Trophoblast cell (in vitro differentiated cells and primary cell): ENCODE data around the gene SEMA3B.

Experiments
- DNase-seq, 2 donors: peaks; one replicate each; pipeline ENCODE4 v3.0.0-alpha.2; 2016
- H2AFZ ChIP-seq: 2 replicates; pipeline ENCODE4 v1.6.1; 2013; ENCODE audit warnings: low read length, moderate library complexity, mild to moderate bottlenecking; ENCODE audit not compliant: insufficient read depth, poor library complexity
- H2AK5ac ChIP-seq: 2 replicates; pipeline ENCODE4 v1.6.1; 2013; ENCODE audit warnings: mild to moderate bottlenecking, low read length
- H2BK120ac ChIP-seq: 2 replicates; pipeline ENCODE4 v1.6.1; 2013; ENCODE audit warnings: low read length, mild to moderate bottlenecking, moderate library complexity; ENCODE audit not compliant: insufficient read depth, poor library complexity
- H2BK12ac ChIP-seq: 2 replicates; pipeline ENCODE4 v1.6.1; 2013; ENCODE audit warnings: mild to moderate bottlenecking, low read length, moderate library complexity
- H2BK5ac ChIP-seq: 2 replicates; pipeline ENCODE4 v1.6.1; 2013; ENCODE audit warnings: low read length, low read depth, moderate library complexity, mild to moderate bottlenecking; ENCODE audit not compliant: poor library complexity
- H3K14ac ChIP-seq: 2 replicates; pipeline ENCODE4 v1.6.1; 2013; ENCODE audit warnings: mild to moderate bottlenecking, low read length
- H3K18ac ChIP-seq: 2 replicates; pipeline ENCODE4 v1.6.1; 2013; ENCODE audit warnings: mild to moderate bottlenecking, low read length
- H3K23ac ChIP-seq: 2 replicates; pipeline ENCODE4 v1.6.1; 2013; ENCODE audit warnings: low read length
- H3K27ac ChIP-seq: 2 replicates; pipeline ENCODE4 v1.5.1; 2013; ENCODE audit warnings: low read depth, mild to moderate bottlenecking, inconsistent platforms, low read length, moderate library complexity
- H3K27me3 ChIP-seq: 2 replicates; pipeline ENCODE4 v1.6.1; 2013; ENCODE audit warnings: inconsistent platforms, mild to moderate bottlenecking, low read length, moderate library complexity; ENCODE audit not compliant: insufficient read depth
- H3K36me3 ChIP-seq, 2 experiments: 1 replicate in 1 of 2; 2 replicates in 1 of 2; pipeline ENCODE4 v1.6.1; 2013; ENCODE audit warnings: low read length in 2 of 2, mild to moderate bottlenecking in 2 of 2, moderate library complexity in 1 of 2; ENCODE audit not compliant: insufficient read depth in 2 of 2, control insufficient read depth in 1 of 2
- H3K4ac ChIP-seq: 2 replicates; pipeline ENCODE4 v1.6.1; 2013; ENCODE audit warnings: low read depth, mild to moderate bottlenecking, low read length, moderate library complexity
- H3K4me1 ChIP-seq, 2 experiments: 1 replicate in 1 of 2; 2 replicates in 1 of 2; pipeline ENCODE4 v1.6.1; 2013; ENCODE audit warnings: low read length in 2 of 2, mild to moderate bottlenecking in 2 of 2, moderate library complexity in 1 of 2; ENCODE audit not compliant: insufficient read depth in 2 of 2, control insufficient read depth in 1 of 2
- H3K4me2 ChIP-seq: 2 replicates; pipeline ENCODE4 v1.6.1; 2013; ENCODE audit warnings: inconsistent platforms, mild to moderate bottlenecking, low read length, moderate library complexity
- H3K4me3 ChIP-seq: 2 replicates; pipeline ENCODE4 v1.5.1; 2013; ENCODE audit warnings: mild to moderate bottlenecking, low read depth, low read length, inconsistent platforms
- H3K79me1 ChIP-seq: one replicate; pipeline ENCODE4 v1.6.1; 2013; ENCODE audit warnings: low read length
- H3K79me2 ChIP-seq: 2 replicates; pipeline ENCODE4 v1.6.1; 2013; ENCODE audit warnings: low read length, mild to moderate bottlenecking; ENCODE audit not compliant: control insufficient read depth, insufficient read depth, poor library complexity
- H3K9ac ChIP-seq: 2 replicates; pipeline ENCODE4 v1.6.1; 2013; ENCODE audit warnings: mild to moderate bottlenecking, low read length
- H3K9me3 ChIP-seq: 2 replicates; pipeline ENCODE4 v1.6.1; 2013; ENCODE audit warnings: low read depth, mild to moderate bottlenecking, control low read depth, inconsistent platforms, low read length; ENCODE audit not compliant: insufficient read depth
- H4K12ac ChIP-seq: 2 replicates; pipeline ENCODE4 v1.6.1; 2013; ENCODE audit warnings: low read depth, mild to moderate bottlenecking, low read length, moderate library complexity
- H4K8ac ChIP-seq: 2 replicates; pipeline ENCODE4 v1.6.1; 2013; ENCODE audit warnings: low read depth, mild to moderate bottlenecking, low read length, moderate library complexity
- H4K91ac ChIP-seq: one replicate; pipeline ENCODE4 v1.6.1; 2013; ENCODE audit warnings: low read depth, mild to moderate bottlenecking, low read length, moderate library complexity
- WGBS: extraction: QIAGEN DNeasy Blood & Tissue Kit; methylation state at CpG from one replicate; pipeline ENCODE4 v1.1.7; 2013; ENCODE audit warnings: missing lambda C conversion rate; ENCODE audit not compliant: insufficient read length, insufficient coverage; ENCODE audit errors: extremely low coverage; 5-methylcytosine and 5-hydroxymethylcytosine counted together

SEMA3B gene

DNA sequence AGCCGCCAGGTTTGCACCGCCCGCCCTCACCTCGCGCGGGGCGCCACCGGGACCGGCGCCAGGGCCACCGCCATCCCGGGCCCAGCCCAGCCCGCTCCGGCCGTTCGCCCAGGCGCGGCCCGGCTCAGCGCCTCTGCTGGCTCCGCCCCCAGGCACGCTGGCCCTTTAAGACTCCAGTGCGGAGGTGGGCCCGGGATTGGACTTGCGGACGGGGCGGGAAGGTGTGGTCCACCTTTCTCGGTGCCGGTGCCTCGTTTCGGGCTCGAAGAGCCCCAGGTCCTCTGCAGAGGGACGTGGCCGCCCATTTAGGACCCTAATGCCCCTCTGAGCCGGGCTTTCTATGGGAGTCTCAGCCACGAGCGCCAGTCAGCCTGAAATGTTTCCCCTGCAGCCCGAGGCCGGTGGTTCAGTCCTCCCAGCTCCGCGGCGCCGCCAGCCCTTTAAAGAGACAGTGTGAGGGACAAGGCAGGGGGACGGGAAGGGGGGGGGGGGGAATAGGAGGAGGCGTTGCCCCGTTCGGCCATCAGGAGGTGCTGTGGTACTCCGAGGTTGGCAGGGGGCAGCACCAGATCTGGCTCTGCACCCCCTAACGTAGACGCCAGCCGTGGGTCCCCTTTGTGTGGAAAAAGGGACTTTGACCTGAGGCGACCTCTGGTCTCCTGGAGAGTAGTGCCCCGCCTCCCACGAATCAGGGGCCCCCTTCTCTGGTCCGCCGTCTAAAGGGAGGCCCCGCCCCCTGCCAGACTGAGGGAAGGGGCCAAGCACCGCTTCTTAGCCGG is 52.6 kb downstream of the SEMA3B start:
- H3K27ac ChIP-seq = peak overlapping the region; percentile 93
- H2AFZ ChIP-seq = peak overlapping the region; percentile 93
- H3K14ac ChIP-seq = peak overlapping the region; percentile 93
- H3K4me1 ChIP-seq = peaks cover 34 to 38% of the 10 kb centered on the region in 2 experiments
- H3K4me2 ChIP-seq = peak overlapping the region; percentile 75
- H4K91ac ChIP-seq = peak overlapping the region; percentile 99
- H3K79me1 ChIP-seq = peaks cover 16% of the 10 kb centered on the region
- H3K4ac ChIP-seq = peak overlapping the region; percentile 88
- H3K27me3 ChIP-seq = no peaks in the 10 kb centered on the region
- H2BK12ac ChIP-seq = peak overlapping the region; percentile 62
- peak overlapping the region; percentile 90 for H4K8ac ChIP-seq
- WGBS = no CpG with 5 or more reads among the region's 59 CpGs
- H3K79me2 ChIP-seq = peaks cover 15% of the 10 kb centered on the region
- H3K23ac ChIP-seq = no peak overlapping the region
- peak overlapping the region; percentile 93 for H3K18ac ChIP-seq
- H2AK5ac ChIP-seq = no peak overlapping the region
- DNase-seq = peak; percentile 77 to 89
- peak overlapping the region; percentile 99 for H3K9ac ChIP-seq
- peak overlapping the region; percentile 98 for H2BK120ac ChIP-seq
- H3K9me3 ChIP-seq = peaks cover 1% of the 10 kb centered on the region
- peak overlapping the region; percentile 88 for H3K4me3 ChIP-seq
- peaks cover 36 to 38% of the 10 kb centered on the region in 2 experiments for H3K36me3 ChIP-seq
- H2BK5ac ChIP-seq = peak overlapping the region; percentile 99
- H4K12ac ChIP-seq = peak overlapping the region; percentile 88

DNA sequence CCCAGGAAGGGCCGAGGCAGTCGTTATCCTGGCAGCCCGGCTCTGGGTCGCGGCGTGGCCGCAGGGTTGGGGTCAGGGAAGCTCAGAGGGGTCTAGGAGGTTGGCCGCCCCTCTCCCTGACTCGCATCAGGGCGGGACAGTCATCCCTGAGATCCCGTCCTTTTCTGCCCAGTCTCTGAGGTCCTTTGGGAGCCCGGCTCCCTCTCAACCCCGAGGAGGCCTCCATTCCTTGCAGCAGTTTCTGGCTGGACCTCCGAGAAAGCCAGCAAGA is 53.1 kb downstream of the SEMA3B start:
- H3K23ac ChIP-seq = no peak overlapping the region
- H4K8ac ChIP-seq = peak overlapping the region; percentile 90
- peak overlapping the region; percentile 28 for H2BK5ac ChIP-seq
- no CpG with 5 or more reads among the region's 14 CpGs for WGBS
- peak overlapping the region; percentile 19 for H2BK12ac ChIP-seq
- peak overlapping the region; percentile 85 for H4K91ac ChIP-seq
- peak overlapping the region; percentile 75 for H3K4me2 ChIP-seq
- peak overlapping the region; percentile 77 for H3K18ac ChIP-seq
- peak overlapping the region; percentile 88 for H3K4me3 ChIP-seq
- peak overlapping the region; percentile 43 for H2AK5ac ChIP-seq
- H3K14ac ChIP-seq = peak overlapping the region; percentile 71
- peaks cover 16% of the 10 kb centered on the region for H3K79me1 ChIP-seq
- H3K27me3 ChIP-seq = no peaks in the 10 kb centered on the region
- H3K4ac ChIP-seq = peak overlapping the region; percentile 62
- peak overlapping the region; percentile 44 for H3K9ac ChIP-seq
- H4K12ac ChIP-seq = peak overlapping the region; percentile 73
- peak overlapping the region; percentile 67 for H2AFZ ChIP-seq
- H3K36me3 ChIP-seq = peaks cover 36 to 38% of the 10 kb centered on the region in 2 experiments
- peak overlapping the region; percentile 65 for H2BK120ac ChIP-seq
- H3K4me1 ChIP-seq = peaks cover 32 to 35% of the 10 kb centered on the region in 2 experiments
- H3K79me2 ChIP-seq = peaks cover 15% of the 10 kb centered on the region
- H3K9me3 ChIP-seq = peaks cover 1% of the 10 kb centered on the region
- no peak overlapping the region for H3K27ac ChIP-seq
- no peak for DNase-seq

DNA sequence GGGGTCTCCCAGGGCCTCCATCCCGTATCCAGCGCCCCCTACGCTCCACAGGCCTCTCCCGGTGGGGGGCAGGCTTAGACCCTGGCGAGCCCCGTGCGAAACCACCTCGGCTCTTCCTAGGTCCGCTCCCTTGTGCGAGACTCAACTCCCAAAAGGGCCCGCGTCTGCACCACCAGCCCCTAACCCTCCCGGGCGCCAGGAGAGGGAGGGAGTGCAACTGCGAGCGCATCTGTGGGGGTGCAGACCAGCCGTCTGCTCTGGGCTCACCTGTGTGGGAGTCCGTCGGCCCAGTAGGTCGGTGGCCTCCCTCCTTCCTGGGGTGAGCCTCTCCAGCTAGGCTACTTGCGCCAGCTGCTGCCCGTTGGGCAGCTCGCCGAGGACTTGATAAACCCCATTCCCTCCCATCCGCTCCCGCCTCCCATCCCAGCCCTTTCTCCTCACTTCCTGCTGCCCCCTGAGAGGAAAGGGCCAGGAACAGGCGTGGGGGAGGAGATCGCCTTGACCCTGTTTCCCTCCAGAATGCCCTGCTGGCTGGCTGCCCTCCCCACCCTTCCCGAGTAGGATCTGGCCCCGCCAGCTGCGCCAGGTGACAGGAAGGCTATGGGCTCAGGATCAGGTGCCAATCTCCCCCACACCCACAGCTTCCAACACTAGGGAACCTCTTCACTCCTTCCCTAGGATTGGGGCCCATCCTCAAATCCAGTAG is 53.6 kb downstream of the SEMA3B start, which contains the start of gene HYAL2:
Gene HYAL2 (minus strand): TSS at position 360 of the 706 bp plus-strand sequence. CDS start 2,256 bp downstream, outside the sequence.
- Histone ChIP-seq H2AFZ (peak within 1 kb of the TSS; percentile 93), H3K36me3 (peaks cover 35 to 36% of the 10 kb centered on the region in 2 experiments), H3K9ac (peak within 1 kb of the TSS; percentile 99), H2BK120ac (peak within 1 kb of the TSS; percentile 98), H3K23ac (no peak within 1 kb of the TSS), H3K4me1 (peaks cover 30 to 32% of the 10 kb centered on the region in 2 experiments), H3K79me2 (peaks cover 15% of the 10 kb centered on the region), H3K79me1 (peaks cover 16% of the 10 kb centered on the region), H3K4ac (peak within 1 kb of the TSS; percentile 88), H3K9me3 (peaks cover 1% of the 10 kb centered on the region), H4K91ac (peak within 1 kb of the TSS; percentile 99), H3K14ac (peak within 1 kb of the TSS; percentile 93), H3K4me3 (peak within 1 kb of the TSS; percentile 88), H2BK5ac (peak within 1 kb of the TSS; percentile 99), H3K4me2 (peak within 1 kb of the TSS; percentile 75), H4K12ac (peak within 1 kb of the TSS; percentile 73), H2AK5ac (peak within 1 kb of the TSS; percentile 43), H3K27me3 (no peaks in the 10 kb centered on the region), H3K27ac (peak within 1 kb of the TSS; percentile 93), H2BK12ac (peak within 1 kb of the TSS; percentile 19), H4K8ac (peak within 1 kb of the TSS; percentile 90), H3K18ac (peak within 1 kb of the TSS; percentile 93)
- DNase-seq = no peak
- WGBS = no CpG with 5 or more reads among the region's 31 CpGs

DNA sequence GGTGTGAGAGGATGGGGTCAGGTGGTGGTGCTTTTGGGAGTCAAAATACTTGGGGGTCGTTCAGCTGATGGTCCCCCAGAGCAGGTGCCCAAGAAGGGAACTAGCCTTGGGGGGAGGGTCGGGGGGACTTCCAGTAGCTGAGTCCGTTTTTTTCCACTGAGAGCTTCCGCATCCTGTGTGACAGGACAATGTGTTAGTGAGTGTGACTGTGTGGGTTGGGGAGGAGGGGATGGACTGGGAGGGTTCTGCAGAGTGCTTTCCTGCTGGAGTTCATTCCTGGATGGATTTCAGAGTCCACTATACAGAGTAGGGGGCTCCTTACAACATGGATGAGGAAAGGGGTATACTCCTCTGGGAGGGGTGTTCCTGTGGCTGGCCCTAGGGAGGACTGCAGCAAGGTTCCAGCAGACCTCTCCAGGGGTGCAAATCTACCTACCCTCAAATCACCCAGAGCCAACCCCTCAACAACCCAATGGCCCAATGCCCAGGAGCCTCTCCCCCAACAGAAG is 54.2 kb downstream of the SEMA3B start:
- H2AK5ac ChIP-seq = no peak overlapping the region

More for the DNA sequence above, 54.2 kb downstream of the SEMA3B start:
- Histone ChIP-seq H4K12ac (no peak overlapping the region), H3K4ac (no peak overlapping the region), H3K27me3 (no peaks in the 10 kb centered on the region), H3K14ac (no peak overlapping the region), H3K27ac (no peak overlapping the region), H3K36me3 (peaks cover 31% of the 10 kb centered on the region in 2 experiments), H3K23ac (no peak overlapping the region), H4K91ac (no peak overlapping the region), H3K4me1 (peaks cover 25 to 28% of the 10 kb centered on the region in 2 experiments), H3K18ac (no peak overlapping the region), H3K9me3 (peaks cover 1% of the 10 kb centered on the region), H2BK5ac (no peak overlapping the region), H2AFZ (no peak overlapping the region), H3K79me1 (peaks cover 19% of the 10 kb centered on the region), H3K9ac (no peak overlapping the region), H3K4me2 (no peak overlapping the region), H2BK120ac (no peak overlapping the region), H4K8ac (no peak overlapping the region), H3K4me3 (no peak overlapping the region), H2BK12ac (no peak overlapping the region), H3K79me2 (peaks cover 19% of the 10 kb centered on the region)
- DNase-seq = no peak
- WGBS = no CpG with 5 or more reads among the region's 4 CpGs
